ENCODE data around the gene OCA2.

The OCA2 gene

DNA sequence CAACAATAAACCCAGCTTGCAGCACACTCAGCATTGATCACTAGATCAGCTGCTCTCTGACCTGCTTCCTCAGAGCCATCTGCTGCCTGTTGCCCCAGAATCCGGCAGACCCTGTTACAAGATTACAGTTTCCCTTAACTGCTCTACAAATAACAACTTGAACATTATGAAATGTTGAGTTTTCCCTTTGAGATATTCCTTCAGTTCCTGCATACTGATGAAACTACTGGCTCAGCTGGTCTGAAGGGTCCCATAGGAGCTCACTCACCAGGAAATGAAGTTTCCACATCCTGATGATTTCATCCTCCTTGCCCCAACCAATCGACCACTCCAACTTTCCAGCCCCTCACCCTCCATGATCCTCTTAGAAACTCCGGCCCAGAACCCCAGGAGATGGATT is 281.9 kb downstream of the OCA2 start:
- DNase-seq (ENCODE audit: low spot score): no peak

DNA sequence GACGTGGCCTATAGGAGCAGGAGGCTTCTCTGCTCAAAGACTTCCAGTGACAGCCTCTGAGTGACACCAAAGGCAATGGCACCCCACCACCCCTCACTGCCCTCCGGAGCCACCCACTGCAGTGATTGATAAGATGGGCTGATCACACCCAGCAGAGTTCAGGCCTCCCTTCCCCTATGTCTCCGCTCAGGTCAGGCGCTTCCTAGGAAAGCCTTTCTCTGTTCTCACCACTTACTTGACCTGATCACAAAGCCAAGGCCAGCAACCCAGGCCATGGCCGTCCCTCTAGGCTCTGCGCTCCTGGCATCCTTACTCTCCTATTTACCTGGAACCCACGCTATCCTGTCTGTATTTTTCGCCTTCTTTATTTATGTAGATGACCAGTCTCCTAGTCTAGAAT is 282.3 kb downstream of the OCA2 start:
- no peak for DNase-seq (ENCODE audit: low spot score)

DNA sequence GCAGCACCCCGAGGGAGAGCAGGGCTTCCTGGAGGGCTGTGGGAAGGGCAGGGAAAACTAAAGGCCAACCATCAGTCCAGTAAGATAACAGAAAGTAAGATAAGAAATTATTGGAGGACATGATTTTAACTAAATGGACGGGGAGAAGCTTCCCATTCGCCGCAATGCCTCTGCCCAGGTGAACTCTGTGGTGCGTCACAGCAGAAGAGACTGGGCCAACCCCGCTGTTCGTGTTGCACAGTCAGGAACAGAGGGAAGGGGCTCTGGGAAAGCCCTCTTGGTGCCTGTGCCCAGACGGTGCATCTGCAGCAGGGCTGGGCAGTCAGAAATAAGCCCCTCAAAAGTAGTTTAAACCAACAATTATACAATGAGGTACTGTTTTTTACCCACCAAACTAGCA is 284.1 kb downstream of the OCA2 start:
- no peak for DNase-seq (ENCODE audit: low spot score)

DNA sequence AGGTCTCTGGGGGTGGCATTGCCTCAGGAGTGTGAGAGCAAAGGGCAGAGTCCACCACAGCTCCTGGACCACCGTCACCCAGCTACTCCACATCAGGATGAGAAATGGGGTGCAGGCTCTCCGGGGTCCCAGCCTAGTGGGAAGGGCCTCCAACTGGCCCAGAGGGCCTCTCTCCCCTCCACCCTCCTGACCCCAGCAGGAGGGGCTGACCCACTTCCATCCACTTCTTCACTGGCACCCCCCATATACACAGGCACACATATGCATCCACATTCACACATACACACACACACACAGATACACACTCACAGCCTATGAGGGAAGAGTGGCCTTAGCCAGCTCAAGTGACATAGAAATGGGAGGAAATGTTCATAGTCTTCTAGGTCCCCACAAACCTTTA is 286.0 kb downstream of the OCA2 start:
- no peak for DNase-seq (ENCODE audit: low spot score)

DNA sequence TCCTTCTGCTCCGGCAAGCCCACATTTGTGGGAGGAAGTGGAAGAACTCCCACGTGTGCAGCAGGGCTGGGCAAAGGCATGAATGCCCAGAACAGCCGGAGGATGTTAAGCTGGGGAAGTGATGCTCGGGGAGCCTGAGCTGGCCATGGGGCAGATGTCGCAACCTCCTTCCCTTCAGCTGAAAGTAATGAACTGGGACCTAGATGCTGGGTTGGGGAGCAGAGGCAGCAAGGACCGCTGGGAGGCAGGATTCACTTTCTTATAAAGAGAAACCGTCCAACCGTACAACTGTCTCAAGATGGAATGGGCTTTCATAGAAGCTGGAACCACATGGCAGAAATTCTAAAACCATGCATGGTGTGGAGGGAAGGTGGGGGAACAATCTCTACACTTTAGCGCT is 290.9 kb downstream of the OCA2 start:
- no peak for DNase-seq (ENCODE audit: low spot score)

DNA sequence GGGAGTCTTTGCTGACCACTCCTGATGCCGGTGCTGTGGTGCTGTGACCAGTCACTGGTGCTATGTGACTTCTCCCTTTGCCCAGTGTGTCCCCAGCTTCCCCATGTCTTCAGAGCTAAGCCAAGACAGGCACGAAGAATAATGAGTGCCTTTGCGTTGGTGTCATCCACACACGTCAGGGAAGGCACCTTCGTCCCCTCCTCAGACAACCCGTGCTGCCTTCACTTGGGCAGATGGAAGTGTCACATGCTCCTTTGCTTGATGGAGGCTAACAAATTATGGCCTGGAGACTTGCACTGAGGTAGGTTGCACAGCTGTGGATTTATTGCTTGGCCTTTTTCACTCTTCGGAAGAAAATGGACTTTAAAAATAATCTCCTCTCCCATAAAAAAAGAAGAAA is 291.8 kb downstream of the OCA2 start:
- DNase-seq (ENCODE audit: low spot score): no peak

DNA sequence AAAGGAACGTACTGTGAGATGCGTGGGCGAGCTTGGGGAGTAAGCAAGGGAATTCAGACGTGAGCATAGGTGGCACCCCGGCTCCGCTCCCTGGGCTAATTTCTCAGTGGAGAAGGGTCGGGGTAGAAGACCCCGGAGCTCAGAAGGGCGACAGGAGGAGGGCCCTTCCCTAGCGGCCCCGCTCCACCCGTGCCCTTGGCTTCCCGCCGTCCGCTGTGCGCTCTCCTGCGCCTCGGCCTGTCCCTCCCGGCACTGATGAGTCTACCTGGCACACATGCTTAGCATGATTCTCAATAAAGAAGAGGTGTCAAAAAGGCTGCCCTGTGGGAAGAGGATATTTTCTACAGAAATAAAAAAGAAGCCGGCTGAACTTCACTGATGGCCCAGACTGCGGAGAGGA is 292.7 kb downstream of the OCA2 start:
- DNase-seq (ENCODE audit: low spot score): no peak

DNA sequence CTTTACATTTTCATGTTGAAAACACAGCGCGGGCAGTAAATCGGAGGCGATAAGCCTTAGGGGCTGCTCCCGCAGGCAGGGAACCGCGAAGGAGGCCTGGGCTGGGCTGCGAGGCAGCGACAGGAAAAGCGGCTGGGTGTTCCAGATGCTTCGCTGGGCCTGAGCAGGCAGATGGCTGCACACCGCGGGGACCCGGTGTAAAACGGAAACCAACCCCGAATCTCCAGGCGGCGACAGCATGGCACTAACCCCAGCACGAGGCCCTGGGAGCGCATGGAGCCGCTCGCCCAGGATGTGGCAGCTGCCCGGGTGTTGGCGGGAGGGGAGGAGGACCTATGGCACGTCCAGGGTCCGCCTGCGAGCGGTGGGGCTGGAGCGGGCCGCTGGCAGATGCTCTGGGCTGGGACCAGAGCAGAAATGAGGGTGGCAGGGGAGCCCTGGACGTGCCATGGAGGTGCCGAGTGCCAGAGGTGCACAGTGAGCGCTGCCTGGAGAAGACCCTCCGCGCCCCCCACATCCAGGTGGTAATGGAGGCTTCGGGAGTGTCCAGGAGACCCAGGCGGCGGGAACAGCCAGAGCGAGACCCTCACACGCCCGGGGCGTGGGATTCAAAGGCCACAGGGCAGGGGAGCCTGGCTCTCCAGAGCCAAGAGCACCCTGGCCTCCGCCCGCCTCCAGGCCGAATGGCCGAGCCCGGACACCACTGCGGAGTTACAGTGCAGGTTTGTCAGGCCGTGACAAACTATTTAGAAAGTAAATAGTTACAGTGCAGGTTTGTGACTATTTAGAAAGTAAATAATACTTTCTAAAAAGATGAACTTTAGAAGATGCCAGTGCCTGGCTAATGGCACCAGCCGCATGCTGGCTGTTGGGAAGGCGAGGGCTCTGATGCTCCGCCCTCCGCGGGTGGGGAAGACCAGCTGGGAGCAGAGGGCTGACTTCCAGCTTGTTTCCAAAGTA is 293.6 kb downstream of the OCA2 start:
- DNase-seq (ENCODE audit: low spot score): no peak

DNA sequence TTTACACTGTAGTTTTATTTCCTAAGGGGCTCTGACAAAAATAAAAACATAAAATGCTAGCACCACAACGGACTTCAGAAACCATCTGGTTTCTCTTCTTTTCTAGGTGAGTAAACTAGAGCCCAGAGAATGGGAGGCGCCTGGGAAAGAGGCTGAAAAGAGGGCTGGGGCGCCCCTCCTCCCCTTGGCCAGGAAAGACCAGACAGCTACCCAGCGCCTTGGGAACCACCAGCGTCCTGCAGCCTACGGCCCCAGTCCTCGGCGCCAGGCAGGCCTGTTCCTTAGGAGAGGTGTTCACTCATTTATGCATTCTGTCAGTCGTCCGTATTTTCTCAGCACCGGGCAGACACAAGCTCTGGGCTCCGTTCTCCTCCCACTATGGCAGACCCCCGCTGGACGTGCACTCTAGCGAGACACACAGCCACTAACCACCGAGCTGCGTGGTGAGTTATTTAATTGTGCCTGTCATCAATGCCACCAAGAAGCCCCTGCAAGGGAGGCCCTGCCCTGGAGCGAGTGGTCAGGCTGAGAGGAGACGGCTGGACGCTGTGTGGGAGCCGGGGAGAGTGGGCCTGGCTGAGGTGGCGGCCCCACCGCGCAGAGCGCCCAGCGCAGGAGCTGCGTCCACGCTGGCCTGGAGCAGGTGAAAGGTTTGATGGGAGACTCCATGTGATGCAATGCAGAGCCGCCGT is 294.4 kb downstream of the OCA2 start:
- DNase-seq (ENCODE audit: low spot score): no peak

DNA sequence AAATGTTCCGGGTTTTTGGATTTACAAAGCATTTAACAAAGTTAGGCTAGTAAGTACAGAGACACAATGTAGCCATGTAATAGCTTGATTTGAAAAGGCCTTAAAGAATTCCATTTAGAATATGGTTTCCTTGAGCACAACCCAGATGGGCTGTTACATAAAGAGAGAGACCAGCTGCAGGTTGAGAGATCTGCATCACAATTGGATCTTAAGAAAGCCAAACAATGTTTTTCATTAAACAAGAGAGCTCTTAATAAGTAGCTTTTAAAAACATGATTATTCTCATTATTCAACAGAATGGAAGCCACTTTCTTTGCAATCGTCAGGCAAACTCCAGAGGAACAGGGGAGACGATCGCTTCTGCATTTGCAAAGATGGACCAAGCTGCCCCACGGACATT is 300.3 kb downstream of the OCA2 start:
- no peak for DNase-seq (ENCODE audit: low spot score)

DNA sequence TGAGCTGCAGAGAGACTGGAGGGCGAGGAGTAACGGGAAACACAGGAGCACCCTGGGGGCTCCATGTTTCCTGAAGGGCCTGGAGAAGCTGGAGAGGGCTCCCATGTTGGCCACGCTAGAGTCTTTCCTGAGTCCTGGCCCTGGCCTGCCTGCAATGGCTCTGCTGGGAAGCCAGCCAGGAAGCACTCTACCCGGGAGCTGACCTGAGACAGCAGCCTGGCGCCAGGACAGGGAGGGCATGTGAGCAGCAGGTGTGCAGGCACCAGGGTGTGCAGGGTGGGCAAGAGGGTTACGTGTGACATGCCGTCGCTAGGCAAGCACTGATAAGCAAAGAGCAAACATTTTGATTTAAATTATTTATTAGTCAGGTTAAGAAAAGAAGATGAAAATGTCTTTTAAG is 301.4 kb downstream of the OCA2 start:
- DNase-seq (ENCODE audit: low spot score): no peak

DNA sequence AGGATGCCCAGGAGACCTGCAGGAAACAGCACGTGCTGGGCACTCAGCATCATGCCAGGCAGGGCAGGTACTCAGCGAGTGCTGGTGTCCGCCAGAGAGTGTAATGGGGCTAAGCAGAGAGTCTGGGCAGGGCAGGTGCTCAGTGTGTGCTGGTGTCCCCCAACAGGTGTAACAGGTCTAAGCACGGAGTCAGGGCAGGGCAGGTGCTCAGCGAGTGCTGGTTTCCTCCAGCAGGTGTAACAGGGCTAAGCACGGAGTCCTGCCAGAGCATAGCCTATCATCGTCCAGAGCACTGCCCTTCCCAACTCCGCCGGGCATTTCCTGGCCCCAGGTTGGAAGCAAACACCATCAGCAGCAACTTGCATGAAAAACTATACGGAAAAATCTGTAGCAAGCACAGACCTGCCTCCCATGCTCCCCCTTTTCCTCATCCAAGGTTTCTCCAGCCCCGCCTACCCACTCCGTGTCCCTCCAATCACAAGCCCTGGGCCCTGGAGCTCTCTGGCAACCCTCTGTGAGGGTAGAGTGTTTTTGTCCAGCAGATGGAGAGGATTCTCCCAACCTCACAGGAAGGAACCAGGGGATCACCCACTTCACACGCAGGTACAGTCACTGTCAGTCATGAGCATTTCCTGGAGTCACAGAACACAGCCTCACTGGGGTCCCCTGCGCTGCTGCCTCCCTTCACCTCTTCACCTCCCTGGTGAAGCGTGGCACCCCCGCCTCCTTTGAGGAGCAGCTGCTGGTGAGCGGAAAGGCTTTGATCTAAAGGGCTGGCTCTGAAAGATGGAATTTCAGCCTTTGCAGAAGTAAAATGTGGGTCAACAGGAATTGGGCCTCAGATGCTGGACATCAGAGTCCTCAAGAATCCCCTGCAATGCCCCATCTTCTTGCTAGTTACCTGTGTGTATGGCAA is 302.5 kb downstream of the OCA2 start:
- no peak for DNase-seq (ENCODE audit: low spot score)

DNA sequence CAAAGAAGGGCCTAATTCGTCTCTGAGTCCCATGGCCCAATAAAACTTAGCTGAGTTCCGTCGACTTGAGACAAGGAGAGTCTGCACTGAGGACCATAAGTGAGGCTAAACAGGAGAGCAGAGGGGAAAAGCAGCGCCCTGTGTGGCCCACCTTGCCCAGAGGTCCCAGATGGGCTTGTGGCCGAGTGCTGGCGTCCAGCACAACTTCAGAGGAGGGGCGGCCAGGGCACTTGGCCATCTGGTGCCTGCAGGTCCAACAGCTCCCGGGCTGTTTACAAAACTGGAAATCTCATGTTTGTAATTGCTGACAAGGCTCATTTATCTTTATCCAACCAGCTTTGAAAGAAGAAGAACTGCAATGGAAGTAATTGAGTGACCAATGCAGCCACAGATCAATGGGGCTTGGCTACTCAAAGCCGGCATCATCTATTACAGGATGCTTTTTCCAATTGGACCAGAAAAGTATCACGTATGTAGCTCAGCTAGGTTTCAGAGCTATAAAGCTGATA is 306.3 kb downstream of the OCA2 start:
- DNase-seq (ENCODE audit: low spot score): no peak

DNA sequence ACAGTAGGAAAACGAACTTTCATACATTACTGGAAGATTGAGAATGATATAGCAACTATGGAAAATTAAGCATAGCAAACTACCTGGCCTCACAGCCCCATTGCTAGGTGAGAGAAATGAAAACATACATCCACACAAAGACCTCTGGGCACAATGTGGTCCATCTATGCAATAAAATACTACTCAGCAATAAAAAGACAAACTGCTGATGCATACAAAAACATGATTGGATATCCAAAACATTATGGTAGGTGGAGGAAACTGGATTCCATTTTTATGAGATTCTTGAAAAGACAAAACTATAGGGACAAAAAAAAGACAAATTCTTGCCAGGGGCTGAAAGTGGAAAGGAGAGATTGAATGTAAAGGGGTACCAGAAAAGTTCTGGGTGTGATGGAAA is 308.8 kb downstream of the OCA2 start:
- no peak for DNase-seq (ENCODE audit: low spot score)

DNA sequence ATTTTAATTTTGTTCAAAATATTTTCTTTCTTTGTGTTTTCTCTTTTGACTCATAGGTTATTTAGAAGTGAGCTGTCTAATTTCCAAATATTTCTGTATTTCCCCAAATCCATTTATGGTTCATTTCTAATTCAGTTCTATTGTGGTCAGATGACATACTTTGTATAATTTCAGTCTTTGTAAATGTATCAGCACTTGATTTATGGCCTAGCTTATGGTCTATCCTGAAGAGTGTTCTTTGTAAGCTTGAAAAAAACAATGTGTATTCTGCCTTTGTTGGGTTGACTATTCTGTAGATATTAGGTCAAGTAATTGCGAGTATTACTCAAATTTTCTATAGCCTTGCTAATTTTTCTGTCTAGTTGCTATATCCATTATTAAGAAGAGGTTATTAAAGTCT is 311.2 kb downstream of the OCA2 start:
- no peak for DNase-seq (ENCODE audit: low spot score)

DNA sequence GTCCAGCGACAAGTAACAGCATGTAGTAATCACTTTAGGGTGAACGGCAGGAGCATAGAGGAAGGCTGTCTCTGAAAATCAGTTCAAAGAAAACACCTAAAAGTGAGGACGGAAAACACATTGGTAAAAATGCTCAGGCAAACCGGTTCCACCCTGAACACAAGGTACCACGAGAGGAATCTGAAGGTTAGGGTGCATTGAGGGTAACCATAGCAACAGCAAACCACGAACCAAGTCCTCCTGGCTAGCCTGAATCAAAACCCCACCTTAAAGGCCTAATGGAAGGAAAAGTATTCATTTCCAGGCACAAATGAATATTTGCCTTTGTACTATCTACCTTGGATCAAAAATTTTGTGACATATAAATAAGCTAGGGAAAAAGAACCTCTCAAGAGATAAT is 315.0 kb downstream of the OCA2 start:
- DNase-seq (ENCODE audit: low spot score): no peak

DNA sequence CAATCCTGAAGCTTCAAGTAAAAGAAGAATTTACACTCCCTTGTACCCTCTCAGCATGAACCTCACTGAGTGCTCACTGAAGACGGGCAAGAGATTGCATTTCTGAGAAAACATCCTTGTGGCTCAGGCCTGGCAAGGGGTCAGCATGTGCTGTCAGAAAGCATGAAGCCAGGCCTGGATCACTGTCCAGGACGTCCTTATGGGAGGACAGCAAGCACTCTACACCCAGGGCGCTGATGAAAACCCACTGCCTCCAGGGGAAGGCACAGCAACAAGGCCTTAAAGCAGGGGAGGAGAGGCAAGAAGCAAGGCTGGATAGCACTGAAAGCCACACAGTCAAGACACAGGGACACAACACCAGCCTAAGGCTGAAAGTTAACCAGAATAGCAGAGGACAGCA is 315.4 kb downstream of the OCA2 start:
- no peak for DNase-seq (ENCODE audit: low spot score)

DNA sequence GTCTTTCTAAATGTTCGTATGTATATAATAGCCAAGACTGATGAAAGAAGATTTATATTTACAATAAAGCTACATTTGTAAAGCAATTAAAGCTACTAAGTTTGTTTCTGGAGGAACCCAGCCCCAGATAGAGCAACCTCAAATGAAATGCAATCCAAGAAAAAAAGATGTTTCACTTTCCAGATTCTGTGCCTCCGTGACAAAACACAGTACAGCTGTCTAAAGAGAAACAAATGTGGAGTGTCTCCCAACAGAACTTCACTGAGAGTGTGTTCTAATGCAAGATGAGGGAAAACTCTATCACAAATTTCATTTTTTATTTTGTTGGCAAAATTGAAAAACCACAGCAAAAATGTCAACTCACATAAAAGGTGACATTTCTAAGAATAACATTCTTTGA is 317.0 kb downstream of the OCA2 start:
- DNase-seq (ENCODE audit: low spot score): no peak

DNA sequence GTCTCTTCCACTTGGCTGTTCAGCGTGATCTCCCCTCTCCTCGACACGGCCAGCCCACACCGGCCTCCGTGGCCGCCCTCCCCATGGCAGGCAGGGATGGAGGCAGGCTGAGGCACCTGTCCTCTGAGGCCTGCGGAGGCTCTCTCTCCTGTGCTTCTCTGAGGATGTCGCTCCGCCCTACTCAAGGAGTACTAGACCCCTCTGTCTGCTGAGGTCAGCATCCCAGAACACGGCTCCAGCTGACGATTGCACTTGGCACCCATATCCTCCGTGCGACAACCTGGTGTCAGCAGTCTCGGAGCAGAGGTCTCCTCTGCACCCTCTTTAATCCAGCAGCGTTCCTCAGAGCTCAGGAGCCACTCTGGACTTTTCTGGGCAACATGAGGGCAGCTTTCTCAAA is 322.6 kb downstream of the OCA2 start:
- DNase-seq (ENCODE audit: low spot score): no peak

DNA sequence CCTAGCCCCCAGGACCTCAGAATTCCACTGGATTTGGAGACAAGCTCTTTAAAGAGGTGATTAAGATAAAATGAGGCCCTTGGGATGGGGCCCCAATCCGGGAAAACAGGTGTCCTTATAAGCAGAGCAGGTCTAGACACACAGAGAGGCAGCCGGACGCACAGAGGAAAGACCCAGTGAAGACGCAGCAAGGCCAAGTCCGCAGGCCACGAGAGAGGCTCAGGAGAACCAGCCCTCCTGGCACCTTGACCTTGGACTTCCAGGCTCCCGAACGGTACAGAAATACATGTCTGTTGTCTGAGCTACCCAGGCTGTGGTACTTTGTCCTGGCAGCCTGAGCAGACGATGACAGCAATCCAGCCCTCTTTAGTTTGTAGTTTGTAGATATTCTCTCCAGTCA is 324.5 kb downstream of the OCA2 start:
- DNase-seq (ENCODE audit: low spot score): no peak

DNA sequence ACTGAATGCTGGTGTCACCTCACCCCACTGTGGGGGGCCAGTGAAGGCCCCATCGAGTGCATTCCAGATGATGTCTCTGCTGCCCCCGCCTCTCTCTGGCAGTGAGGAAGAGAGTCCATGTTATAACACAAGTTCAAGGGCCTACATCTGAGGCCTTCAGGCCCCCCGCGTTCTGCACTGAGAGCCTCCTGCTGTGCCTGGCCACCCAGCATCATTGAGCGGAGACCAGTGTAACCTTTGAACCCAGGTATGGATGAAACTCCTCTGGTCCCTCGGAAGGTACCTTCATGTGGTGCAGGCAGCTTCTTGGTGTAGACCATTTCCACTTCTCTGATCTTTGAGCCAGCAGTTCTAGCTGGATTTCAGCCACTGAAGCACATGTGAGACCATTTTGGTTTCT is 324.9 kb downstream of the OCA2 start:
- no peak for DNase-seq (ENCODE audit: low spot score)

DNA sequence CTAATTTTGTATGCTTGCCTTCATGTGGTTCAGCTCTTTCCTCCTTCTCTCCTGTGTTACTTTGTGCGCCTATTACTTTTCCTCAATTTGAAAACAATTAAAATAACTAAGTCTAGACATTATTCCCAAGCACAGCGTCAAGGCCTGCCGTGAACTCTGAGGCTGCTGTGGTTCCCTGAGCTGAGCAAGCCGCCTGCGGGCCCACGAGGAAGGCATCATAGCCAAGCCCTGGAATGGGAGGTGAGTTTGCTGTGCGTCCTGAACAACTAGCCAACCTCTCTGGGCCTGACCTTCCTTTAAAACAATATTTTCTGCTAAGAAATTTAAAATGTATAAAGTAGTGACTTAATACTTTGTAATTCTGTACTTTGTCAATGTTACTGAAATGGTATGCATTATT is 327.2 kb downstream of the OCA2 start:
- DNase-seq (ENCODE audit: low spot score): no peak
